Omental fat pad (tissue), 4 donors: ENCODE results near the gene AVEN. TPM values are rescaled to one million over a fixed set of nuclear protein-coding genes. Genes with fewer than 3 reads are reported as not detected.
"Not testable (repeated sequence)": the region's sequence is repeated elsewhere in the genome, so short reads cannot be mapped to it uniquely, and the experiment has no call there.

Experiments used
- ATAC-seq: fragments of 150-250 bp; one replicate; pipeline ENCODE4 v1.9.1; 2016; ENCODE audit warnings: mild to moderate bottlenecking, moderate library complexity; ENCODE audit not compliant: low FRiP score
- DNase-seq: peaks from one replicate; pipeline ENCODE4 v3.0.0-alpha.2; 2019; ENCODE audit warnings: low spot score
- total RNA-seq, 4 donors: library from RNA; depleted of rRNA; stranded (reverse); fragments of >200 nt; gene quantifications; one replicate each; pipeline ENCODE4 v1.1.0, GENCODE V29; 2016
- TF ChIP-seq, protein P1 (sequence below), 3 donors: fragments of 450-650 bp; IDR thresholded peaks; one replicate each; pipeline ENCODE4 v1.5.1; 2016 to 2017; ENCODE audit warnings: antibody characterized with exemption in 3 of 3, mild to moderate bottlenecking in 3 of 3, moderate library complexity in 2 of 3

AVEN gene
- total RNA-seq, 4 donors from 2014 or later: 11.4 to 15.6 (median 14.6) TPM

DNA sequence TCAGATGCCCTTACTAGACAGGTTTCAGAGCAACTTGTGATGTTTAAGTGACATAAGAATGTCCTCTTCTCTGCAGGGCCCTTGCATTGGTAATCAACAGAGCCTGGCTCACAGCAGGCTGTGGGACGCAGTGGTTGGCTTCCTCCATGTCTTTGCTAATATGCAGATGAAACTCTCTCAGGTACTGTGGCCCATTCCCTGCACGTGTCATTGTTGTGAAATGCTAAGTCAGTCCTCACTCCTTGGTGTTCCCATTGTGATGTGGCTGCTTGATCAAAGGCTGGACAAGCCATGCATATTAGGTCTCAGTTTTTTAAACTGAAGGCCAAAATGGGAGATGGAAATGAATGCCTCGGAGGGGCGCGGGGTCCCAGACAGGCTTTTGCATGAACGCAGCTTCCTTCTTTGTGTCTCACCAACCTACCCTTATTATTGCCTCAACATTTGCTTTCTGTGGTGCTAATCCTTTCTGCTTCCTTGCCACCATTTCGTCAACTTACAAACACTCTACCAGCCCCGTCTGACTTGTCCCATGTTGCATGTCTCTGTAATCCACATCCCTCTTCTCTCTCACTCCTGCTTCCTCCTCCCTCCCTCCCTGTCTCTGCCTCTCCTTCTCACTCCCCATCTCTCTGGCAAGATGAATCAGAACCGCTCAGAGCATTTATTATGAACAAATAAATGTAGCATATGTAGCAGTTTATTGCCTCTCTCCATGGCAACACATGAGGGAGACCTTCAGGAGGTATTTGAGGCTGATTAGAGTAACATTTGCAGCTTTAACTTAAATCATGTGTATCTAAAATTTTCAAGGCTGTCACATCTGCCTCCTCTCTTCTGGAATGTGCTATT is 203.9 kb downstream of the AVEN start:
- ATAC-seq (no peak), DNase-seq (no peak)
- TF ChIP-seq, protein P1, sequence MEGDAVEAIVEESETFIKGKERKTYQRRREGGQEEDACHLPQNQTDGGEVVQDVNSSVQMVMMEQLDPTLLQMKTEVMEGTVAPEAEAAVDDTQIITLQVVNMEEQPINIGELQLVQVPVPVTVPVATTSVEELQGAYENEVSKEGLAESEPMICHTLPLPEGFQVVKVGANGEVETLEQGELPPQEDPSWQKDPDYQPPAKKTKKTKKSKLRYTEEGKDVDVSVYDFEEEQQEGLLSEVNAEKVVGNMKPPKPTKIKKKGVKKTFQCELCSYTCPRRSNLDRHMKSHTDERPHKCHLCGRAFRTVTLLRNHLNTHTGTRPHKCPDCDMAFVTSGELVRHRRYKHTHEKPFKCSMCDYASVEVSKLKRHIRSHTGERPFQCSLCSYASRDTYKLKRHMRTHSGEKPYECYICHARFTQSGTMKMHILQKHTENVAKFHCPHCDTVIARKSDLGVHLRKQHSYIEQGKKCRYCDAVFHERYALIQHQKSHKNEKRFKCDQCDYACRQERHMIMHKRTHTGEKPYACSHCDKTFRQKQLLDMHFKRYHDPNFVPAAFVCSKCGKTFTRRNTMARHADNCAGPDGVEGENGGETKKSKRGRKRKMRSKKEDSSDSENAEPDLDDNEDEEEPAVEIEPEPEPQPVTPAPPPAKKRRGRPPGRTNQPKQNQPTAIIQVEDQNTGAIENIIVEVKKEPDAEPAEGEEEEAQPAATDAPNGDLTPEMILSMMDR (IDR thresholded peaks at IDR 0.05): no peak

DNA sequence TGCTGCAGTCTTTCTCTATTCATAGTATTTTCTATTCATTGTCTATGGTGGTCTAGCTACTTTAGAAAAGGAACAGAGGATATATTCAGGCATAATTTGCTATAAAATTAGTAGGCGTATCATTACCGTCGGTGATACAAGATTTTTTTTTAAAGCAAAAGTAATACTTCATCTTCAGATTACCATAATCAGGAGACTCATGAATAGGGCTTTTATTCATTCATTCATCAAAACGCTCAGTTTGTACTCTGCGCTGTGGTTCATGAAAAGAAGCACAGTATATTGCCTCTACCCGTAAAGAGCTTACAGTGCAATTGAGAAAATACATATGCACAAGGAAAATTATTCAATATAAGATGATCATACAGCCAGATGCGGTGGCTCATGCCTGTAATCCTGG is 207.4 kb downstream of the AVEN start:
- DNase-seq: no peak
- ATAC-seq: no peak
- TF ChIP-seq, protein P1 (IDR thresholded peaks at IDR 0.05): no peak

DNA sequence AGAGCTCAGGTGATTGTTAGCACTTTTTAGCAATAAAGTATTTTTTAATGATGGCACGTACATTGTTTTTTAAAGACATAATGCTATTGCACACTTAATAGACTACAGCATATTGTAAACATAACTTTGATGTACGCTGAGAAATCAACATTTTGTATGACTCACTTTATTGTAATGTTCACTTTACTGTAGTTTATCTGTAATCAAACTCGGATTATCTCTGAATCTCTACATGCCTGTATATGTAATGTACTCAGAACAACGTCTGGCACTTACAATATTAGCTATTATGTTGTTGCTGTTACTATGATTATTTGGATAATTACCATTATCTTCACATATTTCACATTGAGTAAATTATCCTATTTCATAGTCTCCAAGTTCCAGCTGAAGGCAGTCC is 208.7 kb downstream of the AVEN start:
- no peak for ATAC-seq
- TF ChIP-seq, protein P1 (IDR thresholded peaks at IDR 0.05): no peak
- no peak for DNase-seq

DNA sequence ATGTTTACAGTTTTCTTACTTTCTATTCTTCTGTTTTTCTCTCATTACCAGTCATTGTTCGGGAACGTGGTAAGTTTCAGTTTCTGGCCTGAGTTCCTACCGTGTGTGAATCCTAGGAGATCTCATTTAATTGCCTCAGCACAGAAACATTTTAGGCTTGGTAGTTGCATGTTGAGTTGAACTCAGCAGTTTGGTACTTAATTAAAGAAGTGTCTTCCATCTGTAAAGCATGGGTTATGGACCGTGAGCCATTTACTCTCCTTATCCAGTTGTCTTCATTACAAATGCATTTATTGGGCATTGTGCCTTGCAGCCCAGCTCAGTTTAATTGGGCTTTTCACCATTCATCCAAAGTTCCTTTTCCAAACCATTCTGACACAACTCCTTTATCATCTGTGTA is 212.8 kb downstream of the AVEN start:
- no peak for ATAC-seq
- TF ChIP-seq, protein P1 (IDR thresholded peaks at IDR 0.05): no peak

DNA sequence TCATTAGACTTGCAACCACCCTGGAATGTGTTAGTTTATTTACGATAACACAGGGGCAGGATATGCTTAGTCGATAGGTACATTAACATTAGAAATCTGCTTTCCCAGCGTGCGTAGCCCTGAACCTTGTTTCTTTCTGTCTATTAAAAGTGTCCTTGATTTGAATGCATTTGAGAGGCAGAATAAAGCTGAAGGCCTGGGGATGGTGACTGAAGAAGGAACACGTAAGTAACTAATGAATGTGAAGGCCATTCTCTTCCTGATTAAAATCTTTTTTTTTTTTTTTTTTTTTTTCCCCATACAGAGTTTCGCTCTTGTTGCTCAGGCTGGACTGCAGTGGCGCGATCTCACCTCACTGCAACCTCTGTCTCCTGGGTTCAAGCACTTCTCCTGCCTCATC is 213.6 kb downstream of the AVEN start:
- TF ChIP-seq, protein P1 (IDR thresholded peaks at IDR 0.05): no peak
- ATAC-seq (no peak), DNase-seq (no peak)

More for the DNA sequence above, 212.8 kb downstream of the AVEN start:
- DNase-seq: no peak

DNA sequence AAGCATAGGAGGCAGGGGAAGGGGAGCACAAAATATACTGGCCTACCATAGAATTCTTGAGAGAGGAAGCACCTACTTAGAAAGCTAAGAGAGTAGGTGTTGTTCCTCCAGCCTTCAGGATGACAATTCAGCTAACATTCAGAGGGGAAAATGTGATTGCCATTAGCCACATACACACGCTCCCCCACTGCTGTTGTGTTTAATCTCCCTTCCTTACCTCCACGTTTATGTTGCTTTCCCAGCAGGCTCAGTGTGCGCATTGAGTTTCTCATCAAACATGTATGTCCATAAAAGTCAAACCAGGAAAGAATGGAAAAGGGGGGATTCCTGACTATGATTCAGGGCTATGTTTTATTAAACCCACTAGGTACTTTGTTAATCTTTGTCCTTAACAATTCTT is 215.9 kb downstream of the AVEN start:
- DNase-seq (no peak), ATAC-seq (no peak)
- TF ChIP-seq, protein P1 (IDR thresholded peaks at IDR 0.05): no peak

DNA sequence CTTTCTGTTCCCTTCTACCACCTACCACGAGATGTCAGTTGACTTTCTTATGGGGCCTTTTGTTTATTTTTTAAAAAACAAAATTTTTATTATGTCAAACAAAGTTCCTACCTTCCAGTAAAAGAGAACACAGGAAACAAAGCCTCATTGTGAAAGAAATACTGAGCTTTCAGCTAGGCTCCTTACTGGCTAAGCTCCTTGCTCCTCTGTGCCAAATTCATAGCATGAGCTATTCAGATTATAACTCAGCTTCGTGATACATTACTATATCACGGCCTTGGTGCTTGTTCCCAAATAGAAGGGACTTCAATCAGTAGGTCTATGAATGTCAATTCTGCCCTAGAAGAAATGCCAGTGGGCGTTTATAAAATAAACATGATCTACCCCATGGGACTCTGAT is 216.5 kb downstream of the AVEN start:
- TF ChIP-seq, protein P1 (IDR thresholded peaks at IDR 0.05): no peak
- ATAC-seq (no peak), DNase-seq (no peak)

DNA sequence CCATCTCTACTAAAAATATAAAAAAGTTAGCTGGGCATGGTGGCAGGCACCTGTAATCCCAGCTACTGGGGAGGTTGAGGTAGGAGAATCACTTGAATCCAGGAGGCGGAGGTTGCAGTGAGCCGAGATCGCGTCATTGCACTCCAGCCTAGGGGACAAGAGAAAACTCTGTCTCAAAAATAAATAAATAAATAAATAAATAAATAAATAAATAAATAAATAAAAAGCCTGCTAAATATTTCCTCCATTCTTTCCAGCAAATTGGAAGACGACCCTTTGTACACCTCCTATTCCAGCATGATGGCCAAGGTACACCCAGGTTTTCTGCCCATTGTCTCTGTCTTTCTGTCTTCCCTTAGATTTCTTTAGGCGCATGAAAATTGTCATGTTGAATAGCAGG is 219.5 kb downstream of the AVEN start:
- not testable (repeated sequence) for ATAC-seq, DNase-seq
